HepG2 (cell line): ENCODE measurements around the gene MUC13. TPM values are rescaled to one million over a fixed set of nuclear protein-coding genes. Genes with fewer than 3 reads are reported as not detected.
"Not testable (repeated sequence)": the region's sequence is repeated elsewhere in the genome, so short reads cannot be mapped to it uniquely, and the experiment has no call there.

Source experiments
- ATAC-seq: fragments of 200-7000 bp; cut with Tn5 transposase; 3 replicates; pipeline ENCODE4 v1.9.1; 2020; ENCODE audit warnings: mild to moderate bottlenecking, moderate library complexity
- BruUV-seq: library from RNA; stranded (reverse); fragments of 400-500 nt; replicated peaks from 2 replicates; lab custom pipeline; 2021; lab: Mats Ljungman, UMichigan
- CTCF ChIA-PET: fragments of 300-600 bp; formaldehyde crosslinking; extraction: SDS; loops from one replicate; lab custom pipeline; 2021; ENCODE audit warnings: low total read pairs, inconsistent platforms, low intra/inter-chr PET ratio; lab: Yijun Ruan, JAX
- POLR2A ChIA-PET: fragments of 350-600 bp; sonication (Branson Sonifier 250); formaldehyde crosslinking; loops from one replicate; lab custom pipeline; 2020; ENCODE audit warnings: antibody characterized with exemption, inconsistent platforms; lab: Yijun Ruan, JAX
- DNase-seq: peaks from one replicate; pipeline ENCODE4 v3.0.0-alpha.2; 2015; ENCODE audit warnings: low spot score
- FAIRE-seq: peaks from 3 replicates; lab custom pipeline; 2011; peaks lifted over from hg19 to GRCh38; lab: Jason Lieb, UNC
- H2AFZ ChIP-seq: one replicate; pipeline ENCODE4 v1.6.1; 2011; ENCODE audit warnings: low read length, inconsistent platforms
- H3K27ac ChIP-seq: fragments of 300-600 bp; 3 replicates; pipeline ENCODE4 v1.8.0; 2011; ENCODE audit warnings: mixed run types, mild to moderate bottlenecking, mixed read lengths, low read length, inconsistent platforms; ENCODE audit not compliant: insufficient read depth; ENCODE audit errors: extremely low read length
- H3K27me3 ChIP-seq, 2 experiments: fragments of 200-600 bp in 1 of 2; 2 replicates in 1 of 2; 3 replicates in 1 of 2; pipeline versions ENCODE4 v1.6.0 to v1.8.0; 2011; ENCODE audit warnings: low read length in 2 of 2, mild to moderate bottlenecking in 2 of 2, moderate library complexity in 2 of 2, inconsistent platforms in 1 of 2; ENCODE audit not compliant: insufficient read depth in 2 of 2, control insufficient read depth in 1 of 2
- H3K36me3 ChIP-seq, 2 experiments: fragments of 200-600 bp in 1 of 2; replicated peaks in 1 of 2; 2 replicates in 1 of 2; 3 replicates in 1 of 2; pipeline versions ENCODE4 v1.5.1 to v1.8.0; 2011; ENCODE audit warnings: low read length in 2 of 2, inconsistent platforms in 1 of 2; ENCODE audit not compliant: insufficient read depth in 2 of 2, control insufficient read depth in 1 of 2
- H3K4me1 ChIP-seq: 2 replicates; pipeline ENCODE4 v1.5.1; 2012; ENCODE audit warnings: low read length, inconsistent platforms; ENCODE audit not compliant: insufficient read depth
- H3K4me2 ChIP-seq: 2 replicates; pipeline ENCODE4 v1.6.0; 2011; ENCODE audit warnings: low read depth, low read length, inconsistent platforms
- H3K4me3 ChIP-seq, 3 experiments: fragments of 200-600 bp in 1 of 3; sonication (generic), shearing (Covaris generic) in 1 of 3; replicated peaks in 1 of 3; 2 replicates each; pipeline ENCODE4 v1.5.1; 2011 to 2016; ENCODE audit warnings: low read length in 3 of 3, inconsistent platforms in 2 of 3, low read depth in 2 of 3, mild to moderate bottlenecking in 2 of 3, control low read depth in 1 of 3, mixed read lengths in 1 of 3; ENCODE audit not compliant: insufficient read depth in 1 of 3
- H3K79me2 ChIP-seq: one replicate; pipeline ENCODE4 v1.6.1; 2011; ENCODE audit warnings: low read length, inconsistent platforms; ENCODE audit not compliant: insufficient read depth
- H3K9ac ChIP-seq: 2 replicates; pipeline ENCODE4 v1.6.0; 2011; ENCODE audit warnings: mild to moderate bottlenecking, low read depth, low read length, inconsistent platforms; ENCODE audit not compliant: insufficient read depth
- H3K9me3 ChIP-seq: 2 replicates; pipeline ENCODE4 v1.5.1; 2012; ENCODE audit warnings: mild to moderate bottlenecking, low read length
- H4K20me1 ChIP-seq: 2 replicates; pipeline ENCODE4 v1.6.0; 2011; ENCODE audit warnings: inconsistent platforms, mild to moderate bottlenecking, low read length, moderate library complexity; ENCODE audit not compliant: insufficient read depth
- CHD4 ChIP-seq: fragments of 200-600 bp; sonication (generic); IDR thresholded peaks from 2 replicates; pipeline ENCODE4 v1.7.0; 2017; ENCODE audit warnings: mild to moderate bottlenecking, low read length, borderline replicate concordance
- FOXC1 ChIP-seq: sonication (generic); formaldehyde crosslinking; IDR thresholded peaks from 2 replicates; pipeline ENCODE4 v1.8.0; 2022; ENCODE audit warnings: mild to moderate bottlenecking, missing genetic modification reagents, borderline replicate concordance
- NONO ChIP-seq, 2 experiments: fragments of 450-650 bp in 1 of 2; sonication (generic) in 1 of 2; formaldehyde crosslinking in 1 of 2; IDR thresholded peaks in 1 of 2; conservative IDR thresholded peaks in 1 of 2; 2 replicates each; pipeline versions ENCODE4 v1.6.1 to v1.8.0; 2017 to 2022; ENCODE audit warnings: mild to moderate bottlenecking in 1 of 2, missing genetic modification reagents in 1 of 2, moderate library complexity in 1 of 2
- YEATS4 ChIP-seq: sonication (generic); formaldehyde crosslinking; IDR thresholded peaks from 2 replicates; pipeline ENCODE4 v1.4.0; 2020; ENCODE audit warnings: missing genetic modification reagents, borderline replicate concordance
- WGBS: methylation state at CpG from one replicate; pipeline ENCODE4 v1.1.6; 2017; ENCODE audit warnings: low lambda C conversion rate; 5-methylcytosine and 5-hydroxymethylcytosine counted together
- in situ Hi-C: cut with HindIII; loops from 2 replicates; pipeline ENCODE4 v1.10.0; 2017; ENCODE audit warnings: low pct_unique_long_range_greater_than_20kb; ENCODE audit not compliant: extremely low pct_ligation_motif_present
- intact Hi-C: fragments of 100-400 bp; cut with micrococcal nuclease; formaldehyde crosslinking; loops from one replicate; pipeline ENCODE4 v1.10.0; 2022; ENCODE audit not compliant: unreplicated experiment
- polyA plus RNA-seq, 8 experiments: library from polyadenylated mRNA; depleted of rRNA in 3 of 8; stranded (reverse) in 7 of 8; unstranded in 1 of 8; fragments of >200 nt; fragmentation: Illumina TruSeq in 4 of 8; extraction: Trizol in 4 of 8; gene quantifications; 2 replicates each; pipeline versions ENCODE4 v1.2.1 to v1.2.3, GENCODE V29; 2011 to 2016; ENCODE audit warnings: low read depth in 4 of 8, missing spikeins in 1 of 8, mixed read lengths in 1 of 8; ENCODE audit not compliant: insufficient read depth in 1 of 8
- total RNA-seq, 5 experiments: library from RNA; depleted of rRNA; stranded (reverse); fragments of >200 nt; fragmentation: Illumina TruSeq; extraction: Trizol; gene quantifications; 2 replicates each; pipeline ENCODE4 v1.2.3, GENCODE V29; 2016; ENCODE audit warnings: low read depth in 1 of 5
- TF ChIP-seq, protein P1 (sequence below): sonication (generic); formaldehyde crosslinking; IDR thresholded peaks from 2 replicates; pipeline ENCODE4 v1.5.1; 2020; ENCODE audit warnings: mild to moderate bottlenecking, missing genetic modification reagents, moderate library complexity

The MUC13 gene
- total and polyA plus RNA-seq, 2 of the 13 experiments (the other 11 are each of a cell fraction or from before 2014, with no cell fraction given), result 0.04 to 1.2 TPM

DNA sequence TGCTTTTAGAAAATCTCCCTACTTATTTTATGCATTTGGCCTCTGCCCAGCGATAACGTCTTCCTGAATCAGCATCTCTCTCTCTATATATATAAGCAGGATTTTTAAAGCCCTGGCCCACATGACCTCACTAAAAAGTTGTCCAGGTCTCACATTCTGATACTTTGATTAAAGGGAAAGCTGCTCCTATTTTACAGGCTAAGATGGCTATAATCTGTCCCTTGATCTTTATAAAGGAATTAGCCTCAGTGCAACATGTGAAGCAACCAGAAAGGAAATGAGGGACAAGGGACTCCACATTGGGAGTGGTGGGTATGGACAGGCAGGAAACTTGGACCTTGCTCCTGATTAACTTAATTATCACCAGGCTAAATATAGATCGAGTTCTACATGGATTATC, 25.6 kb upstream of the MUC13 start (continued):
- TF ChIP-seq, protein P1, sequence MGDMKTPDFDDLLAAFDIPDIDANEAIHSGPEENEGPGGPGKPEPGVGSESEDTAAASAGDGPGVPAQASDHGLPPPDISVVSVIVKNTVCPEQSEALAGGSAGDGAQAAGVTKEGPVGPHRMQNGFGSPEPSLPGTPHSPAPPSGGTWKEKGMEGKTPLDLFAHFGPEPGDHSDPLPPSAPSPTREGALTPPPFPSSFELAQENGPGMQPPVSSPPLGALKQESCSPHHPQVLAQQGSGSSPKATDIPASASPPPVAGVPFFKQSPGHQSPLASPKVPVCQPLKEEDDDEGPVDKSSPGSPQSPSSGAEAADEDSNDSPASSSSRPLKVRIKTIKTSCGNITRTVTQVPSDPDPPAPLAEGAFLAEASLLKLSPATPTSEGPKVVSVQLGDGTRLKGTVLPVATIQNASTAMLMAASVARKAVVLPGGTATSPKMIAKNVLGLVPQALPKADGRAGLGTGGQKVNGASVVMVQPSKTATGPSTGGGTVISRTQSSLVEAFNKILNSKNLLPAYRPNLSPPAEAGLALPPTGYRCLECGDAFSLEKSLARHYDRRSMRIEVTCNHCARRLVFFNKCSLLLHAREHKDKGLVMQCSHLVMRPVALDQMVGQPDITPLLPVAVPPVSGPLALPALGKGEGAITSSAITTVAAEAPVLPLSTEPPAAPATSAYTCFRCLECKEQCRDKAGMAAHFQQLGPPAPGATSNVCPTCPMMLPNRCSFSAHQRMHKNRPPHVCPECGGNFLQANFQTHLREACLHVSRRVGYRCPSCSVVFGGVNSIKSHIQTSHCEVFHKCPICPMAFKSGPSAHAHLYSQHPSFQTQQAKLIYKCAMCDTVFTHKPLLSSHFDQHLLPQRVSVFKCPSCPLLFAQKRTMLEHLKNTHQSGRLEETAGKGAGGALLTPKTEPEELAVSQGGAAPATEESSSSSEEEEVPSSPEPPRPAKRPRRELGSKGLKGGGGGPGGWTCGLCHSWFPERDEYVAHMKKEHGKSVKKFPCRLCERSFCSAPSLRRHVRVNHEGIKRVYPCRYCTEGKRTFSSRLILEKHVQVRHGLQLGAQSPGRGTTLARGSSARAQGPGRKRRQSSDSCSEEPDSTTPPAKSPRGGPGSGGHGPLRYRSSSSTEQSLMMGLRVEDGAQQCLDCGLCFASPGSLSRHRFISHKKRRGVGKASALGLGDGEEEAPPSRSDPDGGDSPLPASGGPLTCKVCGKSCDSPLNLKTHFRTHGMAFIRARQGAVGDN (CRISPR knock-in tag), result no peak
- TF ChIP-seq FOXC1 (CRISPR knock-in tag), result no peak
- TF ChIP-seq CHD4, result no peak
- no peak for TF ChIP-seq NONO (IDR thresholded peaks at IDR 0.05)
- no peak for TF ChIP-seq NONO (CRISPR knock-in tag; conservative IDR thresholded peaks at IDR 0.05)
- TF ChIP-seq YEATS4 (CRISPR knock-in tag), result no peak
- TF ChIP-seq, all 625 proteins: peak for 0

DNA sequence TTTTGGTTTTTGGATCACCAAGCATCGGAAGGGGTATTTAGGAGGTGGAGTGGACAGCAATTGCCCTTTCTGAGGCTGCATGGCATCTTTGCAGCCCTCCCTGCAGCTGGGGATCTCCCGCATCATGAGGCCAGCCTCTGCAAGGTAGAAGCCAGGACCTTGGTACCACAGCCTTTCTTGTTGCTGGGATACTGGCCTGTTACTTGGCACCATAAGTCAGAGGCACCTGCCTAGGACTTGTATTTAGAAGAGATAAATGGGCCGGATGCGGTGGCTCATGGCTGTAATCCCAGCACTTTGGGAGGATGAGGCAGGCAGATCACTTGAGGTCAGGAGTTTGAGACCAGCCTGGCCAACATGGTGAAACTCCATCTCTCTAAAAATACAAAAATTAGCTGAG, 23.4 kb upstream of the MUC13 start:
- intact Hi-C loops, H3K9ac ChIP-seq, H3K27ac ChIP-seq, in situ Hi-C loops, H2AFZ ChIP-seq, H3K4me3 ChIP-seq, DNase-seq, CTCF ChIA-PET, ATAC-seq, H3K79me2 ChIP-seq, H3K4me2 ChIP-seq, POLR2A ChIA-PET, H4K20me1 ChIP-seq, H3K27me3 ChIP-seq, H3K36me3 ChIP-seq, FAIRE-seq, H3K9me3 ChIP-seq, H3K4me1 ChIP-seq, BruUV-seq: not testable (repeated sequence)
- WGBS, result 88% methylated on average over 4 of the region's 4 CpGs
